RWPE1 (cell line): ENCODE data around the gene TMEM170A.

Experiments used
- CTCF ChIA-PET: fragments of 350-600 bp; sonication (Branson Sonifier 250); formaldehyde crosslinking; extraction: SDS; loops from one replicate; lab custom pipeline; 2021; lab: Yijun Ruan, JAX
- POLR2A ChIA-PET: fragments of 400-600 bp; formaldehyde crosslinking; extraction: SDS; loops from one replicate; lab custom pipeline; 2020; ENCODE audit warnings: antibody characterized with exemption; ENCODE audit not compliant: low non-redundant PET; lab: Yijun Ruan, JAX
- DNase-seq: peaks from one replicate; pipeline ENCODE4 v3.0.0; 2012; ENCODE audit warnings: low spot score
- H3K27ac ChIP-seq: fragments of 450-650 bp; 2 replicates; pipeline ENCODE4 v1.5.1; 2017
- TF ChIP-seq, protein P1 (sequence below): fragments of 450-650 bp; conservative IDR thresholded peaks from 2 replicates; pipeline ENCODE4 v1.5.1; 2017; ENCODE audit warnings: low read depth, mild to moderate bottlenecking

TMEM170A gene

GRCh38 chr16:75491876-75492275, 27.4 kb upstream of the TMEM170A start:
- POLR2A ChIA-PET, result interaction anchor here (0.6 kb wide), 1 partner anchor 1068 kb away, joined by 5 read pairs; no protein-coding TSS in a partner anchor
- TF ChIP-seq, protein P1, sequence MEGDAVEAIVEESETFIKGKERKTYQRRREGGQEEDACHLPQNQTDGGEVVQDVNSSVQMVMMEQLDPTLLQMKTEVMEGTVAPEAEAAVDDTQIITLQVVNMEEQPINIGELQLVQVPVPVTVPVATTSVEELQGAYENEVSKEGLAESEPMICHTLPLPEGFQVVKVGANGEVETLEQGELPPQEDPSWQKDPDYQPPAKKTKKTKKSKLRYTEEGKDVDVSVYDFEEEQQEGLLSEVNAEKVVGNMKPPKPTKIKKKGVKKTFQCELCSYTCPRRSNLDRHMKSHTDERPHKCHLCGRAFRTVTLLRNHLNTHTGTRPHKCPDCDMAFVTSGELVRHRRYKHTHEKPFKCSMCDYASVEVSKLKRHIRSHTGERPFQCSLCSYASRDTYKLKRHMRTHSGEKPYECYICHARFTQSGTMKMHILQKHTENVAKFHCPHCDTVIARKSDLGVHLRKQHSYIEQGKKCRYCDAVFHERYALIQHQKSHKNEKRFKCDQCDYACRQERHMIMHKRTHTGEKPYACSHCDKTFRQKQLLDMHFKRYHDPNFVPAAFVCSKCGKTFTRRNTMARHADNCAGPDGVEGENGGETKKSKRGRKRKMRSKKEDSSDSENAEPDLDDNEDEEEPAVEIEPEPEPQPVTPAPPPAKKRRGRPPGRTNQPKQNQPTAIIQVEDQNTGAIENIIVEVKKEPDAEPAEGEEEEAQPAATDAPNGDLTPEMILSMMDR, result no peak; the same call in 1 of the 2 replicates
- peak; percentile 43 for DNase-seq
- CTCF ChIA-PET, result interaction anchor here (0.7 to 1.3 kb wide), 4 partner anchors 21 to 186 kb away, joined by 3 to 5 read pairs (median 4); partner anchors contain the start of gene TMEM170A
- peak overlapping the region; percentile 17; the same call in 1 of the 2 replicates for H3K27ac ChIP-seq

DNA sequence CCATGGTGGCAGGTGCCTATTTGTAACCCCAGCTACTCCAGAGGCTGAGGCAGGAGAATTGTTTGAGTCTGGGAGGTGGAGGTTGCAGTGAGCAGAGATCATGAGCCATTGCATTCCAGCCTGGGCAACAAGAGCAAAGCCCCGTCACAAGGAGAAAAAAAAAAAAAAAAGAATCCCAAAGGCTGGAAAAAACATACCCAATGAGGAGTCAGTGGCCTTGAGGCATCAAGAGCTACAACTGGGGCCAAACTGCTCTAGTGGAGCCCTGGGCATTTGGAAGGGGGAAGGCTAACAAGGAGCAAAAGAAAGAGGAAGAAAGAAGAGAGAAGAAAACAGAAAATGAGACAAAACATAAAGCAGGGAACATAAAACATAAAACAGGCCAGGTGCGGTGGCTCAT, 23.8 kb upstream of the TMEM170A start:
- ChIA-PET CTCF (interaction anchor here (0.6 kb wide), 1 partner anchor 307 kb away, joined by 6 read pairs; no protein-coding TSS in a partner anchor), POLR2A (interaction anchor here (0.7 kb wide), 1 partner anchor 331 kb away, joined by 4 read pairs; no protein-coding TSS in a partner anchor)
- no peak for DNase-seq
- TF ChIP-seq, protein P1, result no peak
- H3K27ac ChIP-seq, result no peak overlapping the region

DNA sequence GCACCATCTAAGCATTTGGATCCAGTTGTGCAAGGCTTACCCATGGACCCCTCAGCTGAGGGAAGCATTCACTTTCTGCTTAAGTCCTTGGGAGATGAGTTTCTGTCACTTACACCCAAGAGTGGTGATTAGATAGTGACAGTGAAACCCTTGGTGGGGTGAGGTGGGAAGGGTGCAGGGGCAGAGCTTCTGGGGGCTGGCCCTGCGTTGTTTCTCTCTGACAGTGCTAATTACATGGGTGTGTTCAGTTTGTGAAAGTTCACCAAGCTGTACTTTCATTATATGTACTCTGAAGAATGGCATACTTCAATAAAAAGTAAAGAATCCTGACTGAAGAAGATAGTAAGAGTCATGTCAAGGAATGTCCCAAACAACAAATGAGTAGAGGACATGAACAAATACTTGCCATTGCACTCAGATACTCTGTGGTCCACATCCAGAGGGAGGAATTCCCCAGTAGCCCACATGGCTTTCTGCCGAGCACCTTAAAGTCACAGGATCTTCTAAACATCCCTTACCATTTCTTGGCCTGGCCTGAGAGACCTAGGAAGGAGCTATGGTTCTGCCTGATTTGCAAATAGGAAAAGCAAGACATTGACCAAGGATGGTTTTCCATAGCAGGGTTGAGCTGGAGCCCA, 22.3 kb upstream of the TMEM170A start:
- peak overlapping the region; percentile 65; the same call in 1 of the 2 replicates for H3K27ac ChIP-seq
- ChIA-PET CTCF (no interaction called here), POLR2A (no interaction called here)
- TF ChIP-seq, protein P1, result no peak
- DNase-seq, result no peak

GRCh38 chr16:75486014-75486675, 21.7 kb upstream of the TMEM170A start:
- CTCF ChIA-PET, result no interaction called here
- H3K27ac ChIP-seq, result peak overlapping the region; percentile 65
- TF ChIP-seq, protein P1, result no peak
- POLR2A ChIA-PET, result no interaction called here
- DNase-seq, result peak; percentile 93

GRCh38 chr16:75485230-75486013, 20.9 kb upstream of the TMEM170A start:
- no peak for DNase-seq
- CTCF ChIA-PET, result no interaction called here
- TF ChIP-seq, protein P1, result no peak
- peak overlapping the region; percentile 65 for H3K27ac ChIP-seq
- POLR2A ChIA-PET, result no interaction called here

DNA sequence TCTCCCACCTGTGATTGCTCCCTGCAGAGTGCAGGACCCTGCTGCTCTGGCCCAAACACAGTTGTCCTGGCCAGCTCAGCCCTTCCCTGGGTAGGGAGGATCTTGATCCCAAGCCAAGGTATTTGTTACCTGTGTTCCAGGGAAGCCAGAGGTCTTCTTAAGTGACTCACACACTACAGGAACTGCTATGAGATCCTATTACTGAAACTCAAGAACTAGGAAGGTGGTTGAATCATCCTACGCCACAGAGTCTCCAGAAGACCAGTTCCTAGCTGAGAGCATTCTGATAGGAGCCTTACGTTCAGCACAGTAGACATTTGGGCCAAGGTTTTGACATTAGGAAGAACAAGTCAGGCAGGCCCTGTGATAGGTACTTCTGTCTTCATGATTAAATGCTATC, 18.7 kb upstream of the TMEM170A start:
- TF ChIP-seq, protein P1, result no peak
- peak overlapping the region; percentile 84 for H3K27ac ChIP-seq
- CTCF ChIA-PET, result no interaction called here

More for the DNA sequence above, 18.7 kb upstream of the TMEM170A start:
- POLR2A ChIA-PET, result no interaction called here
- peak; percentile 93 for DNase-seq
